Neuron (in vitro differentiated cells): ENCODE results near the gene TWSG1.

Experiments
- H2AFZ ChIP-seq: one replicate; pipeline ENCODE4 v1.6.1; 2013; ENCODE audit warnings: low read depth, mild to moderate bottlenecking, inconsistent platforms, low read length, moderate library complexity
- H3K27me3 ChIP-seq: one replicate; pipeline ENCODE4 v1.6.1; 2013; ENCODE audit warnings: low read length; ENCODE audit not compliant: insufficient read depth
- H3K36me3 ChIP-seq: one replicate; pipeline ENCODE4 v1.6.1; 2013; ENCODE audit warnings: low read length; ENCODE audit not compliant: insufficient read depth
- H3K4me1 ChIP-seq: one replicate; pipeline ENCODE4 v1.6.1; 2013; ENCODE audit warnings: low read length; ENCODE audit not compliant: insufficient read depth
- H3K4me3 ChIP-seq: 2 replicates; pipeline ENCODE4 v1.5.1; 2013; ENCODE audit warnings: mild to moderate bottlenecking, low read length, moderate library complexity
- H3K9me3 ChIP-seq: one replicate; pipeline ENCODE4 v1.6.1; 2013; ENCODE audit warnings: low read length

The TWSG1 gene

DNA sequence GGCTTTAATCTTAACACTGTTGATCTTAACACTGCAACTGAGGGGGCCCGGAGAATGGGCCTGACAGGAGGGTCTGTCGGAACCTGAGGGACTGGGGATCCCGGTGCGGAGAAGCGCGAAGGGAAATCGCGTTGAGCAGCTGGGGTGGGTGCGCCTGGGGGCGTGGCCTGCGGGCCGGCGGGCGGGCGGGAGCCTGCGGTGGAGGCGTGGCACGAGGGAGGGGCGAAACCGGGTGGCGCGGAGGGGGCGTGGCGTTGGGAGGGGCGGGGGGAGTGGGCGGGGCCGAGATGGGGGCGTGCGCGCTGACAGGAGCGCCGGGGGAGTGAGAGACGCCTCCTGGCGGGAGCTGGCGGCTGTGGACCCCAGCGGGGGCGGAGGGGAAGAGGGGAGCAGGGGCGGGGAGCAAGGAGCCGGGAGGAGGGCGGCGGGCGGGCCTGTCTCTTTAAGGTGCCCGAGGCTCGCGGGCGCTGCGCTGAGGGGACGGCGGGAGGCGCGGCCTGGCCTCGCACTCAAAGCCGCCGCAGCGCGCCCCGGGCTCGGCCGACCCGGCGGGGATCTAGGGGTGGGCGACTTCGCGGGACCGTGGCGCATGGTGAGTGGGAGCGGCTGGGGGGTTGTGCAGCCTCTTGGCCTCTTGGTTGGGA lies at the start of gene TWSG1:
TSS of gene TWSG1 (plus strand) at position 445 of the 644 bp plus-strand sequence. CDS start 2,457 bp downstream, outside the sequence.
- peaks cover 11% of the 10 kb centered on the region for H3K4me1 ChIP-seq
- H3K9me3 ChIP-seq: no peaks in the 10 kb centered on the region
- no peaks in the 10 kb centered on the region for H3K27me3 ChIP-seq
- H3K4me3 ChIP-seq: peak within 1 kb of the TSS; percentile 98
- H3K36me3 ChIP-seq: peaks cover 22% of the 10 kb centered on the region
- H2AFZ ChIP-seq: peak within 1 kb of the TSS; percentile 75

DNA sequence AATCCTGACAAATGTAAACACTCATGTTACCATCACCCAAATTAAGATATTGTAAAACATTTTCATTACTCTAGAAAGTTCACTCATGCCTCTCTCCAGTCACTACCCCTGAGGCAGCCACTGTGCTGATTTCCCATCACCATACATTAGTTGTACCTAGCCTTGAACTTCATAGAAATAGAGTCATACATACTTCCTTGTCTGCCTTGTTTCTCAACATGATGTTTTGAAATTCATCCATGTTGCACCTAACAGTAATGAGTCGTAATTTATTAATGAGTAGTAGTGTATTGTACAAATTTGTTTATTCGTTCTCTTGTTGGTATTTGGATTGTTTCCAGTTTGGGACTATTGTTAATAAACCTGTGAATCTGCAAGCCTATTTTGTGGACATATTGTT lies 49.0 kb upstream of the TWSG1 start:
- Histone ChIP-seq H2AFZ (no peak overlapping the region), H3K4me3 (no peak overlapping the region), H3K4me1 (peaks cover 2% of the 10 kb centered on the region), H3K36me3 (peaks cover 5% of the 10 kb centered on the region), H3K9me3 (no peaks in the 10 kb centered on the region), H3K27me3 (no peaks in the 10 kb centered on the region)

DNA sequence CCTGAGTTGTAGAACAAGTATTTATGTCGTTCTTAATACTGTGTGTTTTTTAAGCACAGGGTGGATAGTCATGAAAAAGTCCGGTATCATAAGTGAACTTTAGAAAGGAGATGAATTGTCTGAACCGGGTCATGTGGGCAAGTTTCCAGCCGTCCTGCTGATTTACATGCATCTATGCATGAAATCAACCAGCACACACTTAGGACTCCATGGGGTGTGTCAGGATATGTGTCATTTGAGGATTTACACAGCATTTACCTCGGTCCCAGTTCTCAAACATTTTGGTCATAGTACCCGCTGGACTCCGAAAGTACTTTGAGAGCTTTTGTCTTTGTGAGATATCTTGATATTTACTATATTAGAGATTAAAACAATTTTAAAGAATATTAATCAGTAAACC lies 47.5 kb upstream of the TWSG1 start:
- Histone ChIP-seq H3K9me3 (no peaks in the 10 kb centered on the region), H3K4me1 (peaks cover 2% of the 10 kb centered on the region), H3K4me3 (no peak overlapping the region), H3K27me3 (no peaks in the 10 kb centered on the region), H2AFZ (no peak overlapping the region), H3K36me3 (peaks cover 2% of the 10 kb centered on the region)

DNA sequence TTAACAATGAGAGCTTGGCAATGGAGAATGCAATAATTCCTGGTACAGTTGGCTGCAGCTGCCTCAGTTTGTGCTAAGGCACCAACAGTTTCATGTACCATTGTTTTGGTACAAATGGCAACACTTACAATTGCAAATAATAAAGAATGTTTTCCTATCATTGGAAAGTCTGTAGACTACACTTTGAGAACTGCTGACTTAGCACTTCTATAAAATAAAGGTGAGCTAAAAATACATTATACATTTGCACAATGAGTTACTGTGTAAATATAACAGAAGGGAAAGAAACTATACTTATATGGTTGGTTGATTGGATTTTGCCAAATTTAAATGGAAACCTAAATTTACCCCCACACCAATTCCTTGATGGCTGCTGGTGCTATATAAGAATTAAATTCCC lies 44.9 kb upstream of the TWSG1 start:
- peaks cover 3% of the 10 kb centered on the region for H3K9me3 ChIP-seq
- H3K27me3 ChIP-seq: no peaks in the 10 kb centered on the region
- peaks cover 2% of the 10 kb centered on the region for H3K4me1 ChIP-seq
- H3K4me3 ChIP-seq: no peak overlapping the region
- no peak overlapping the region for H2AFZ ChIP-seq
- H3K36me3 ChIP-seq: no peaks in the 10 kb centered on the region

DNA sequence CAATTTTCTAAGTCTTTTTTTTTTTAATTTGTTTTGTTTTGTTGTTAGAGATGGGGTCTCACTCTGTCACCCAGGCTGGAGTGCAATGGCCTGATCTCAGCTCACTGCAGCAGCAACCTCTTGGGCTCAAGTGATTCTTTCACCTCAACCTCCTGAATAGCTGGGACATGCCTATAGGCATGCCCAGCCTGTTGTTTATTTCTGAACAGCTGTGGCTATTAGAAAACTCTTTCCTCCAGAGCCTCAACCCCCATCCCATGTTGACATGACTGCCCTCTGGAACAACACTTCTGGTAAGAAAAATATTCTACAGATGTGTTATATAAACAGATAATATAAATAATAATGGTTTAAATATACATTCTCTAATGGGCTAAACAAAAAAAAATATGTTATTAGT lies 44.4 kb upstream of the TWSG1 start:
- H3K36me3 ChIP-seq: no peaks in the 10 kb centered on the region
- no peak overlapping the region for H3K4me3 ChIP-seq

DNA sequence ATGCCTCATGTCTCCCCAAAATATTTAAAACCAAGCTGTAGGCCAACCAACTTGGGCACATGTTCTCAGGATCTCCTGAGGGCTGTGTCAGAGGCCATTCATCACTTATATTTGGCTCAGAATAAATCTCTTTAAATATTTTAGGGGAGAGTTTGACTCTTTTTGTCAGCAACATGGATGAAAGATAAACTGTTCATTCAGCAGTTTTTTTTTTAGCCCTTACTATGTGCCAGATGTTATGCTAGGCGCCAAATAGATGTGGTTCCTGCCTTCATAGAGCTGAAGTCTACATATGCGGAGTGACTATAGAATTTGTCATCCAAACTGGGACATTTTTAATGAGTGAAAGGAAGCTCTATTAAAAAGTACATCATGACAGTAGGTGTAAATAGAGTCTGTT lies 42.5 kb upstream of the TWSG1 start:
- Histone ChIP-seq H2AFZ (no peak overlapping the region), H3K4me1 (peaks cover 2% of the 10 kb centered on the region), H3K36me3 (no peaks in the 10 kb centered on the region), H3K27me3 (no peaks in the 10 kb centered on the region), H3K9me3 (peaks cover 8% of the 10 kb centered on the region), H3K4me3 (no peak overlapping the region)

More for the DNA sequence above, 44.4 kb upstream of the TWSG1 start:
- peaks cover 3% of the 10 kb centered on the region for H3K9me3 ChIP-seq
- H2AFZ ChIP-seq: no peak overlapping the region
- peaks cover 2% of the 10 kb centered on the region for H3K4me1 ChIP-seq
- no peaks in the 10 kb centered on the region for H3K27me3 ChIP-seq

DNA sequence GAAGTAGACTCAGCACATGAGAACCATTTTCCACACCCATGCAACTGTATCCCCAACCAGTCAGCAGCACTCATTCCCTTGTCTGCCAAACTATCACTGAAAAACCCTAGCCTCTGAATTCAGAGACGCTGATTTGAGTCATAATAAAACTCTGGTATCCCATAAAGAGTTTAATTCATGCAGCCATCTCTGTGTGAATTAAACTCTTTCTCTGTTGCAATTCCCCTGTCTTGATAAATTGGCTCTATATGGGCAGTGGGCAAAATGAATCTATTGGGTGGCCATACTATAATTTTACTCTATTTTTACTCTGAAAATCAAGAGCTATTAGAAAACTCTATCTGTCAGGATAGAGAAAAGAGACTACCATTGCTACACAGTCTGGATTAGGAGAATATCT lies 40.6 kb upstream of the TWSG1 start:
- peaks cover 2% of the 10 kb centered on the region for H3K4me1 ChIP-seq
- H2AFZ ChIP-seq: no peak overlapping the region
- no peaks in the 10 kb centered on the region for H3K27me3 ChIP-seq
- H3K36me3 ChIP-seq: no peaks in the 10 kb centered on the region
- no peak overlapping the region for H3K4me3 ChIP-seq
- peaks cover 8% of the 10 kb centered on the region for H3K9me3 ChIP-seq

DNA sequence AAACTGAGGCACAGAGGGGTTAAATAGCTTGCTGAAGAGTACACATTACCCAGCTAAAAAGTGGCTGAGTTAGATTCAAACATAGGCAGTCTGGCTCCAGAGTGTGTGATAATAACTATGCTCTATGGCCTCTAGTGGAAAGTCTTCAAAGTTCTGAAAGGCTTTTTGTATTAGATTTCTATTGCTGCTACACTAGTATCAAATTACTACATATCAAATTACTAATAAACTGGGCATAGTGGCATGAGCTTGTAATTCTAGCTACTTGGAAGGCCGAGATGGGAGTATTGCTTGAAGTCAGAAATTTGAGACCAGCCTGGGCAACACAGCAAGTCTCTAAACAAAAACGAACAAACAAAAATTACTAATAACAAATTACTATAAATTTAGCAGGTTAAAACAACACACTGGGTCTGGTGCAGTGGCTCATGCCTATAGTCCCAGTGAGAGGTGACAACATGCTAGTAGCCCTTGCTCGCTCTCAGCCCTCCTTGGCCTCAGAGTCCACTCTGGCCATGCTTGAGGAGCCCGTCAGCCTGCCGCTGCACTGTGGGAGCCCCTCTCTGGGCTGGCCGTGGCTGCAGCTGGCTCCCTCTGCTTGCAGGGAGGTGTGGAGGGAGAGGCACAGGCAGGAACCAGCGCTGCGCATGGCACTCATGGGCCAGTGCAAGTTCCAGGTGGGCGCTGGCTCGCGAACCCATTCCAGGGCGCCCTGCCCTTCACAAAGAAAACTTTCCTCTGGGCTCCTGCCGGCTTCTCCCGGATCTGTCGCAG lies 38.2 kb upstream of the TWSG1 start:
- Histone ChIP-seq H3K9me3 (peaks cover 8% of the 10 kb centered on the region), H2AFZ (no peak overlapping the region), H3K36me3 (no peaks in the 10 kb centered on the region), H3K4me3 (no peak overlapping the region), H3K4me1 (no peaks in the 10 kb centered on the region), H3K27me3 (no peaks in the 10 kb centered on the region)

DNA sequence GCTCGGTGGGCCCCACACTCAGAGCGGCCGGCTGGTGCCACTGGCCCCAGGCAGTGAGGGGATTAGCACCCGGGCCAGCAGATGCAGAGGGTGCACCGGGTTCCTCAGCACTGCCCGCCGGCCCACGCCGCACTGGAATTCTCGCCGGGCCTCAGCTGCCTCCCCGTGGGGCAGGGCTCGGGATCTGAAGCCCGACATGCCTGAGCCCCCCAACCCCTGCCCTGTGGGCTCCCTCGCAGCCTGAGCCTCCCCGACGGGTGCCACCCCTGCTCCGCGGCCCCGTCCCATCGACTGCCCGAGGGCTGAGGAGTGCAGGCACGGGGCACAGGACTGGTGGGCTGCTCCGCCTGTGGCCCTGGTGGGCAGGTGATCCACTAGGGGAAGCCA lies 37.6 kb upstream of the TWSG1 start:
- H3K4me1 ChIP-seq: no peaks in the 10 kb centered on the region
- H3K27me3 ChIP-seq: no peaks in the 10 kb centered on the region
- H3K9me3 ChIP-seq: peaks cover 8% of the 10 kb centered on the region
- H2AFZ ChIP-seq: no peak overlapping the region
- H3K4me3 ChIP-seq: no peak overlapping the region
- H3K36me3 ChIP-seq: no peaks in the 10 kb centered on the region

DNA sequence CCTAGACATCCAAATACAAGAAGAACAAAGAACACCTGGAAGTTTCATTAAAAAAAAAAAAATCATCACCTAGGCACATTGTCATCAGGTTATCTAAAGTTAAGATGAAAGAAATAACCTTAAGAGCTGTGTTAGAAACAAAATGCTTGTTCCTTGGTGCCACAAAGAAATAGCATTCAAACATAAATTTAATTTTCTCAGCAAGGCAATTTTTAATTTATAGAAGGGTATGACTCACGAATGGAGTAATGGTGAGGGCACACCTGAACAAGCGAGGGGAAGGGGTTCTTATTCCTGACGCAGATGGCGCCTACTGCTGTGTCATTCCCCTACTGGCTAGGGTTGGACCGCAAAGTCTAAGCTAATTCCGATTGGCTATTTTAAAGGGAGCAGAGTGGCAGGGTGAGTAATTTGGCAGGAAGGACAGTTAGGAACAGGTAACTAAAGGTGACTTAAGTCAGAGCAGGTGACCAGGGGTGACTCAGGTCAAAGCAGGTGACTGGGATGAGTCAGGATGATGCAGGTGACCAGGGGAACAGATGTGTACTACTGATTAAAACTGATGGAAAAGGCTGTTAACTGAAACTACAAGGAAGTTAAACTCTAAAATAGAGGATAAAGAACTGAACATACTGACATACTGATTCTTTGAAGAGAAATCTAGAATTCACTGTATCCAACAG lies 30.0 kb upstream of the TWSG1 start:
- H3K36me3 ChIP-seq: no peaks in the 10 kb centered on the region
- no peak overlapping the region for H2AFZ ChIP-seq

DNA sequence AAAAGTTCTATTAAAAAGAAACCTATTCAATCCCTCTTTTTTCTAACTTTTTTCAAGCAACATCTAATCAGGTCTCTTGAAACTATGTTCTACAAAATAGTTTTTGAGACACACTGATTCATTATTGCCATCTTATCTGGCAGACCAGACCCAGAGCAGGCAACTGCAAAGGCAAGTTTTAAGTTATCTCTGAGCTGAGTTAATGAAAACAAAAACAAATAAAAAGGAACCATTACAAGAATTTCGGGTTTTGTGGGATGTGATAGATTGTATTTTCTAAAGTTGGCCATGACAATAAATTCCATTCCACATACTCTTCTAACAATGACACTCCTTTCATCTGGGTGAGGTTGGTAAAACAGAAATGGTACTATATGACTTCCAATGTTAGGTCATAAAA lies 15.2 kb upstream of the TWSG1 start:
- no peak overlapping the region for H2AFZ ChIP-seq
- H3K36me3 ChIP-seq: no peaks in the 10 kb centered on the region
- H3K27me3 ChIP-seq: no peaks in the 10 kb centered on the region
- no peaks in the 10 kb centered on the region for H3K4me1 ChIP-seq
- H3K9me3 ChIP-seq: no peaks in the 10 kb centered on the region
- H3K4me3 ChIP-seq: no peak overlapping the region

More for the DNA sequence above, 30.0 kb upstream of the TWSG1 start:
- no peaks in the 10 kb centered on the region for H3K27me3 ChIP-seq
- no peak overlapping the region for H3K4me3 ChIP-seq
- H3K9me3 ChIP-seq: peaks cover 3% of the 10 kb centered on the region
- H3K4me1 ChIP-seq: no peaks in the 10 kb centered on the region

DNA sequence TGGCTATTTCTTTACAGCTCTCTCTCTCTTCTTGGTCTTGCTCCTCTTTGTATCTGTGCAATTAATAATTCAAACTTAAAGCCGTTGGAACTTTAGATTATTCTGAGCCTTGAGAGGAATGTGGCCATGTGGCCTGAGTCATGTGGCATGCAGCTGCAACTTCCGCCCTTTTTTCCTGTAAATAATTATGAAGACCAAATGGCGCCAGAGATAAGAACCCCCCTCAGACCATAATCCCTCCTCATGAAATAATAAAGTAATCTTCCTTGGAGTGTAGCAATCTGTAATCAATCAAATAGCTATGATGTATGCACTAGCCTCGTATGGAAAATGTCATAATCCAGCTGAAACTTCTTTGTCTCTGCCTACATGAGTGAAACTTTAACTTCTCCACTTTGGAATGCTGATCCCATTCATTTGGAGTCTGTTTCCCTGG lies 13.5 kb upstream of the TWSG1 start:
- no peaks in the 10 kb centered on the region for H3K4me1 ChIP-seq
- no peaks in the 10 kb centered on the region for H3K9me3 ChIP-seq
- no peak overlapping the region for H3K4me3 ChIP-seq
- no peak overlapping the region for H2AFZ ChIP-seq
- no peaks in the 10 kb centered on the region for H3K27me3 ChIP-seq
- H3K36me3 ChIP-seq: no peaks in the 10 kb centered on the region

DNA sequence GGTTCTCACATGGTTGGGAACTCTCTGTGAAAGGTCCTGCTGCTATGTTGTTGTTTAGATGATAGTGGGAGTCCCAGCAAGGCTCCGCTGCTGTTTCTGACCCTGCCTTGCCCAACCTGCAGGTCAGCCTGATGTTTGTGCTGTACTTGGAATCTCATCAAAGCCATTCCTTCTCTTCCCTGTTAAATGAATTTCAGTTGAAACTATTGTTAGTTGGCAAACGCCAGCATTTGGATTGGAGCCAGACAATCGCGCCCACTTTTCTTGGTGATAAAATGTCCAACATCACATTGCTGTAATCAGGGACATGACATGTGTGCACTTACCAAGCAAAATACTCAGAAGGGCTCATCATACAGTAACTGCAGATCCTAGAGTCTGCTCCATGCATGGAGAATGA lies 12.8 kb upstream of the TWSG1 start:
- H2AFZ ChIP-seq: no peak overlapping the region
- H3K36me3 ChIP-seq: no peaks in the 10 kb centered on the region
- H3K27me3 ChIP-seq: no peaks in the 10 kb centered on the region
- no peak overlapping the region for H3K4me3 ChIP-seq
- no peaks in the 10 kb centered on the region for H3K9me3 ChIP-seq
- no peaks in the 10 kb centered on the region for H3K4me1 ChIP-seq
